ENCODE data around the gene ASAP2. TPM values are rescaled to one million over a fixed set of nuclear protein-coding genes. Genes with fewer than 3 reads are reported as not detected.

The ASAP2 gene
- total RNA-seq, 2 experiments from 2014 or later = 0.27 TPM; not detected in 1

GRCh38 chr2:9336241-9336575 lies 129.6 kb downstream of the ASAP2 start:
- H3K4me3 ChIP-seq (ENCODE audit: low read depth, low read length, poor library complexity, severe bottlenecking) = no peak overlapping the region
- H3K79me2 ChIP-seq (ENCODE audit: insufficient read depth, low read depth, low read length) = no peaks in the 10 kb centered on the region
- POLR2A ChIA-PET = no interaction called here
- no peaks in the 10 kb centered on the region for H3K9me2 ChIP-seq (ENCODE audit: insufficient read depth, low read length)
- CTCF ChIA-PET (ENCODE audit: unreplicated experiment) = no interaction called here
- DNase-seq (ENCODE audit: low spot score) = peak; percentile 54
- peak overlapping the region; percentile 20; the same call in 1 of the 2 replicates for H2AFZ ChIP-seq (ENCODE audit: low read length)
- no peaks in the 10 kb centered on the region for H3K9me3 ChIP-seq (ENCODE audit: low read length)
- H4K20me1 ChIP-seq (ENCODE audit: insufficient read depth, low read length) = no peaks in the 10 kb centered on the region
- no peak for TF ChIP-seq CTCF (conservative IDR thresholded peaks at IDR 0.05; ENCODE audit: low read length)
- TF ChIP-seq EZH2phosphoT487 (IDR thresholded peaks at IDR 0.05; ENCODE audit: borderline replicate concordance, low read depth, low read length) = no peak
- H3K4me1 ChIP-seq (ENCODE audit: insufficient read depth, low read length, poor library complexity, severe bottlenecking) = peaks cover 6% of the 10 kb centered on the region
- H3K4me2 ChIP-seq (ENCODE audit: low read length) = 0 out of 2 replicates have a peak overlapping the region, but pooled peaks have one; percentile 5
- H3K36me3 ChIP-seq (ENCODE audit: insufficient read depth, low read length) = no peaks in the 10 kb centered on the region
- intact Hi-C loops (cut with micrococcal nuclease; ENCODE audit: unreplicated experiment) = no loop called here
- BruUV-seq (replicated peaks) = no TSS peak
- no peak overlapping the region for H3K27ac ChIP-seq (ENCODE audit: low read depth, low read length, poor library complexity, severe bottlenecking)

- ChIA-PET CTCF (ENCODE audit: unreplicated experiment) (no interaction called here), POLR2A (interaction anchor here (0.8 kb wide), 1 partner anchor 89 kb away, joined by 3 read pairs; no protein-coding TSS in a partner anchor)
- H3K9me2 ChIP-seq (ENCODE audit: insufficient read depth, low read length) = no peaks in the 10 kb centered on the region
- DNase-seq (ENCODE audit: low spot score) = no peak
- peaks cover 6% of the 10 kb centered on the region for H3K4me1 ChIP-seq (ENCODE audit: insufficient read depth, low read length, poor library complexity, severe bottlenecking)
- no peaks in the 10 kb centered on the region for H3K36me3 ChIP-seq (ENCODE audit: insufficient read depth, low read length)
- intact Hi-C loops (cut with micrococcal nuclease; ENCODE audit: unreplicated experiment) = no loop called here
- H3K9me3 ChIP-seq (ENCODE audit: low read length) = no peaks in the 10 kb centered on the region
- no TSS peak for BruUV-seq (replicated peaks)
- H3K4me2 ChIP-seq (ENCODE audit: low read length) = 0 out of 2 replicates have a peak overlapping the region, but pooled peaks have one; percentile 5
- H4K20me1 ChIP-seq (ENCODE audit: insufficient read depth, low read length) = no peaks in the 10 kb centered on the region
- no peak overlapping the region for H3K27ac ChIP-seq (ENCODE audit: low read depth, low read length, poor library complexity, severe bottlenecking)
- H3K4me3 ChIP-seq (ENCODE audit: low read depth, low read length, poor library complexity, severe bottlenecking) = no peak overlapping the region
- H2AFZ ChIP-seq (ENCODE audit: low read length) = peak overlapping the region; percentile 20; the same call in 1 of the 2 replicates
- no peak for TF ChIP-seq CTCF (conservative IDR thresholded peaks at IDR 0.05; ENCODE audit: low read length)
- no peak for TF ChIP-seq EZH2phosphoT487 (IDR thresholded peaks at IDR 0.05; ENCODE audit: borderline replicate concordance, low read depth, low read length)
- H3K79me2 ChIP-seq (ENCODE audit: insufficient read depth, low read depth, low read length) = no peaks in the 10 kb centered on the region
Observed at GRCh38 chr2:9336576-9337314, 130.1 kb downstream of the ASAP2 start.

GRCh38 chr2:9337901-9338300 lies 131.3 kb downstream of the ASAP2 start:
- Histone ChIP-seq H3K36me3 (ENCODE audit: insufficient read depth, low read length) (no peaks in the 10 kb centered on the region), H4K20me1 (ENCODE audit: insufficient read depth, low read length) (no peaks in the 10 kb centered on the region), H3K27ac (ENCODE audit: low read depth, low read length, poor library complexity, severe bottlenecking) (no peak overlapping the region), H3K4me2 (ENCODE audit: low read length) (no peak overlapping the region), H3K79me2 (ENCODE audit: insufficient read depth, low read depth, low read length) (no peaks in the 10 kb centered on the region), H3K9me2 (ENCODE audit: insufficient read depth, low read length) (no peaks in the 10 kb centered on the region), H2AFZ (ENCODE audit: low read length) (no peak overlapping the region), H3K4me3 (ENCODE audit: low read depth, low read length, poor library complexity, severe bottlenecking) (no peak overlapping the region), H3K4me1 (ENCODE audit: insufficient read depth, low read length, poor library complexity, severe bottlenecking) (peaks cover 6% of the 10 kb centered on the region), H3K9me3 (ENCODE audit: low read length) (no peaks in the 10 kb centered on the region)
- POLR2A ChIA-PET = interaction anchor here (0.5 kb wide), 1 partner anchor 97 kb away, joined by 3 read pairs; no protein-coding TSS in a partner anchor
- no TSS peak for BruUV-seq (replicated peaks)
- TF ChIP-seq CTCF (conservative IDR thresholded peaks at IDR 0.05; ENCODE audit: low read length) = no peak
- no peak for TF ChIP-seq EZH2phosphoT487 (IDR thresholded peaks at IDR 0.05; ENCODE audit: borderline replicate concordance, low read depth, low read length)
- CTCF ChIA-PET (ENCODE audit: unreplicated experiment) = no interaction called here
- no peak for DNase-seq (ENCODE audit: low spot score)
- intact Hi-C loops (cut with micrococcal nuclease; ENCODE audit: unreplicated experiment) = no loop called here
